HK-2 (cell line): ENCODE measurements around the gene LLGL1.

Experiments used
- DNase-seq: peaks from one replicate; pipeline ENCODE4 v3.0.0-alpha.2; 2018; ENCODE audit not compliant: unreplicated experiment

Gene LLGL1

DNA sequence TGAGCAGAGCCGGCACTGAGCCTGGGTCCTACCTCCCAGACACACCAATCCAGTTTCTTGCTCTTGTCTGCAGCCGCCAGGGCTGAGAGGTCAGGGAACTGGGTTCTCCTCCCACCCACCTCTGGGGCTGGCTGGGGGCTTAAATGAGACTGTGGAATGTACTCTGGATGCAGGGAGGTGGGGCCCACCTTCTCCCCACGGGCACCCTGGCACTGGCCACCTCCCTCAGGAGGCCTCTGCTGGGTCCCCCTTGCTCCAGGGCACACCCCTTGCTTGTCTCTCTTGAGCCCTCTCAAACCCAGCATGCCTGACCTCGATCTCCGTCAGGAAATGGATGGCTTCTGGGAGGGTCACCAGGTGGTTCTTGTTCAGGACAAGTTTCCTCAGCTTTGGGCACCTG is 26.7 kb downstream of the LLGL1 start:
- DNase-seq: no peak

DNA sequence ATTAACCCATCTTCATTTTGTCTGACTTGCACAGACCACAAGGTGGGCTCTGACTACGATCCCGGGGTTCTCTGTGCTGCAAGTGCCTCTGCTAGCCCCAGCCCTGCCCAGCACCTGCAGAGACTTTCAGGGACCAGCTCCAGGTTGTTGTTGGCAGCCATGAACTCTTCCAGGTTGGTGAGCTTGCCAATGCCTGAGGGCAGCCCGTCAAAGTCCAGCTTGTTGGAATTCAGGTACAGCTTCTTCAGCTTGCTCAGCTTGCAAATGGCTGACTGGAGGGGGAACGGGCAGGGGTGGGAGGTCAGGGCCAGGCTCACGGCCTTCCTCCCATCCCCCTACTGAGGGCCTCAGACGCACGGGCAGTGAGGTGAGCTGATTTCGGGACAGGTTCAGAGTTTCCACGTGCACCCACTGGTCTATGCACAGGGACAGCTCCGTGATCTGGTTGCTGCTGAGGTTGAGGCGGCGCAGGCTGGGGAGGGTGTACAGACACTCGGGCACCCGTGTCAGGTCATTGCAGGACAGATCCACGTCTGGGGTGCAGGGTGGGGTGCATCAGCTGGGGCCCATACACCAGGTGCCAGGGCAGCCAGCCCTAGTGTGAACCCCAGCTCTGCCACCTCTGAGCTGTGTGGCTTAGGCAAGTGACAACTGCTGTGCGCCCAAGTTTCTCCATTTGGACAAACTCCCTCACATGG is 27.9 kb downstream of the LLGL1 start:
- DNase-seq: no peak

DNA sequence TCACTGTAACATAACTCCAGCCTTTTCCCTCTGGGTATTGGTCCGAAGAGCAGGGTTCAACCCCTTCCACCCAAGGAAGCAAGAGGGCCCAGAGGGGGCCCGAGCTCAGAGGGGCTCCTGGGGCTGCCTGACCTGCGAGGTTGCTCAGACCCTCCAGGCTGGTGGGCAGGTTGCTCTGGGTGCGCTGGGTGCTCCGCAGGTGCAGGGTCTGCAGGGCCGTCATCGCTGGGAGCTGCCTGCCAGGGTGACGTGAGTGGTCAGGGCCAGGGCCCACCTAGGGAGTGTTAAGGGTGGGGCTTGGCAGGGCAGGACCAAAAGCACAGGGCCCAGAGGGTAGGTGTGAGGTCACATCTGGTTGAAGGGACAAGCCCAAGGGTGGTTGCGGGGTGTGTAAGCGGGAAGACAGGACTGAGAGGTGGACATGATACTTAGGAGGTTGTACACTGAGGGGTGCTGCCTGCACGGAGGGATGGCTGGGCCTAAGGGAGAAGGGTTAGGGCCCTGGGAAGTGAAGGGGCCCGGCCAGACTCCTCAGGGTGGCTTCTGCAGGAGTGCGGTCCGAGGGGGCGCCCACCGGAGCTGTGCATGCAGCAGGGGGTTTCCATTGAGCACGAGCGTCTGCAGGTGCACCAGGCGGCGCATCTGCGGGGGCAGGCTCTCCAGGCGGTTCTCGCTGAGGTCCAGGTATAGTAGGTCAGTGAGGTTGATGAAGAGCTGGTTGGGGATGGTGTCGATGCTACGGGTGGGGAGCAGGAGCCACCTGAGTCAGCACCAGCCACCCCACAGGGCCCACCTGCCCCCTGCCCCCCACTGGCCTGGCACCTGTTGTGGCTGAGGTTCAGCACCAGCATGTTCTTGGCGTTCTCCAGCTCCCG is 28.7 kb downstream of the LLGL1 start:
- DNase-seq: no peak

DNA sequence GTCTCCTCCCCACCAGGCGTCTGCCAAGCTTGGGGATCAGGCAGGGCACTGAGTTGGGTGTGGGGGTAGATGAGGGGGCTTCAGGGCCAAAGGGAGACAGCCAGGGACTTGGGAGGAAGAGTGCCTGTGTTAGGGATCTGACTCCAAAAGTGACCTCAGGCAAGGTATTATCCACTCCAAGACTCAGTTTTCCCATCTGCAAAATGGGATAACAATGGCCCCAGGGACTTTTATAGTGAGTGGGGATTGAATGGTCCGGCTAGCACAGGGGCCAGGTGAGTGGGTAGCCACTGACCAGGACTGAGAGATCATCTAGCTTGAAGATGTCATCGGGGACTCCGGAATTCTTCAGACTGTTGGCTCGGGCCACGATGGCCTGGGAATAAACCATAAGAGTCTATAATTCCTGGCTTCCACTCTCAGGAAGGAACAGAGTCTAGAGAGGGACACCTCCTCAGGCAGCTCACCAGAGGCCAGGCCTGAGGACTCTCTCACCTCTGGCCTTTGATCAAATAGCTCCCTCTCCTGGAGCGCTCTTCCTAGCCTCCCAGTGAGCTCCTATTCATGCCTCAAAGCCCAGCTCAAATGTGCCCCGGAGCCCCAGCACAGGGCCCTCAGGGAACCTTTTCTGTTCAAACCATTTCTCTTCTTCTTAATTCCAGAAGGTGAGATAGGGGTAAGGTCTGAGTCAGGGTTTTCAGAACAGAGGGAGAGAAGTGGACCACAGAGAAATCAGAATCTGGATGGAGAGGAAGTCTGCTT is 29.6 kb downstream of the LLGL1 start:
- no peak for DNase-seq

DNA sequence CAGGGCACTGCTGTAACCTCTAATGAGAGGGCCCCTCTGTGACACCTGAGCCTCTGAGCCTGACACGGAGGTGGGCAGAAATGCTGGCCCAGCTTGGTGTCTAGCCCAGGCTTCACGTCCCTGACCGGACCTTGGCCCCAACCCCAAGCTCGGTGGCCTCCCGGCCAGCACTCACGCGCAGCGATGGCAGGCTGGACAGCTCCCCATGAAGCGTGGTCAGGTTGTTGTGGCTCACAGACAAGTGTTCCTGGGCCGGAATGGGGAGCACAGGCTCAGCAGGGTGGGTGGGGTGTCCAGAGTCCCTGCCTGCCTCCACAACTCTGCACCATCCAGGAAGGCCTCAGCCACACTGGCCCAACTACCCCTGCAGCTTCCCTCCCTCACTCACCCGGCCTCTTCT is 30.9 kb downstream of the LLGL1 start:
- no peak for DNase-seq

DNA sequence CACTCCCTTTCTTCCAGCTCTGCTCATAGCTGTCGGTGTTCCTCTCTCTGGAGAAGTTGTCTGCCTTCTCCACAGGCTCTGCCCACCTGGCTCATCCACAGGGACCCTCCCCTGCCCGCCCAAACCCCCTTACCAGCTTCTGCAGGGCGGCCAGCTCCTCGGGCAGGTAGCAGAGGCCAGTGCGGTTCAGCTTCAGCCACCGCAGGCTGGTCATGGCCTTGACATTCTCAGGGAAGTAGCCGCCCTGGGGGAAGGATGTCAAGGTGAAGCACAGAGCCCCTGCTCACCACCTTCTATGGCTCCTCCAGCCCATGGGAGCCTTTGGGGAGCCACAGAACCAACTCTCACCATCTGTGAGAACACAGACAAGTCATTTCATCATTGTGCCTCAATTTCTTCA is 31.3 kb downstream of the LLGL1 start:
- no peak for DNase-seq

DNA sequence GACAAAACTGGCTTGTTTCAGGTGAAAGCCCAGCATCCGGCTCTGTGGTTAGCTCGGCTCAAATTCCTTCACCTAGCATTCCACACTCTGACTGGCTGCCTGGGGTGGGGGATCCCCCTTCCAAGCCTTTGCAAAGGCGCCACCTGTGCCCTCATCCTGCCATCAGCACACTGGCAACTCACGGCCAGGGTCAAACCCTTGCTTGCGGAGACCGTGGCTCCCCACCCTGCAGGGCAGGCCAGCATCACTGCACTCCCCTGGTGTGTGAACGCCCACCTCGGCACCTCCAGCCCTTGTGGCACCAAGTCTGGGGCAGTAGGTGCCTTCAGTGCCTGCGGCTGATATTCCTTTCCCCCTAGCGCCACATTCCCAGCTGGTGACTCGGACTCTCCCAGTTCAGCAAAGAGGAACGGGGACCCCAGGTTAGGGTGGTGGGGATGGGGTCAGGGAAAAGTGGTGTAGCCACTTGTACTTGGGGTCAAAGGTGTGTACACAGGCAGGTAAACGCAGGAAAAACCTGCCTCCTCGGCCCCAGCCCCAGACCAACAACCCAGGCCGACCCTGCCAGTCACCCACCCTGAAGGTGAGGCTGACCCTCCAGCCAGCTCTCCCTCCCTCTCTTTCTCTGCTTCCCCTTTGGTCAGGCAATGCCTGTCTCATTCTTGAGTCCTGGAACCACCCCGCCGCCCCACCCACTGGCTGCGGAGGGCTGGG is 32.0 kb downstream of the LLGL1 start:
- DNase-seq: peak; percentile 78

DNA sequence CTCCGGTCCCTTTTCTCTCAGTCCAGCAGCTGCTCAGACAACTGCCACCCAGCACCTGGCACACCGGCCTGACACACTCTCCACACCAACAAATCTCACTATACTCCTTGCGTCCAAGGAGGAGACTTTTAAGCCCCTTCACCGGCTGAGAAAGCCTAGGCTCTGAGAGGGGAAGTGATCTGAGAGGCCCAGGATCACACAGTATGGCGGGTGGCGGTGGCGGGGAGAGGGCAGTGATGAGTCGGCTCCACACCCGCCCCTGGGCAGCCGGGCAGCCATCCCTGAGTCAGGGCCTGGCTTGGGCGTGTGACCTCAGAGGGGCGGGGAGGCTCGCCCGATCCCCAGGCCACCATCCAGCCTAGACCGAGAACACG is 32.5 kb downstream of the LLGL1 start:
- DNase-seq: peak; percentile 93

DNA sequence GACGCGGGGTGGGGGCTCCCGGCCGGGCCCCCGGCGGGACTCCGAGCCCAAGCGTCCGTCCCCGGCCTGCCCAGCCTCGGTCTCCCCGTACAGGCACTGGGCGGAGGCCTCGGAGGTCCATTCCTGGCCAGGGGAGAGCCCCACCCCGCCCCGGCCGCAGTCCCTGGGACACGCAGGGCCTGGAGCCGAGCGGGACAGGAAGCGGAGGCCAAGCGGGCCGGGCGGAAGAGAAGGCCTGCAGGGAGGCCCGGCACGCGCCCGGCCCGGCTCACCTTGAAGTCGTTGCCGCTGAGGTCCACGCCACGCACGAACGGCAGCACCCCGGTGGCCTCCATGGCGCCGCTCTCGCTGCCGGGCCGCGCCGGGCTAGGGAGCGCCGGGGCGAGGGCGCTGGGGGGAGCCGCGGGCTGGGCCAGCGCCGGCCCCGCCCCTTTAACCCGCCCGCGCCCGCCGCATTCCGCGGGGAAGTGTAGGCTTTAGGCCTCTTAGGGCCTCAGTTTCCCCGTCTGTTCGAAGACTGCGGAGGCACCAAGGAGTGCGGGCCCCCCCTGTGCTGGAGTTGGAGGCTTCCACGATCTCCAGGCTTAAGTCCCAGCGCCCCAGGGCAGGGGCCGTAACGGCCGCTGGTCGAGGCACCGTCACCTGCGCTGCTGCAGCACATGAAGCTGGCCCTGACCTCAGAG is 33.1 kb downstream of the LLGL1 start, which contains the start of gene FLII:
Gene FLII (minus strand): TSS at position 383 of the 683 bp plus-strand sequence. CDS start 48 bp downstream, at position 335.
- DNase-seq: peak; percentile 66

DNA sequence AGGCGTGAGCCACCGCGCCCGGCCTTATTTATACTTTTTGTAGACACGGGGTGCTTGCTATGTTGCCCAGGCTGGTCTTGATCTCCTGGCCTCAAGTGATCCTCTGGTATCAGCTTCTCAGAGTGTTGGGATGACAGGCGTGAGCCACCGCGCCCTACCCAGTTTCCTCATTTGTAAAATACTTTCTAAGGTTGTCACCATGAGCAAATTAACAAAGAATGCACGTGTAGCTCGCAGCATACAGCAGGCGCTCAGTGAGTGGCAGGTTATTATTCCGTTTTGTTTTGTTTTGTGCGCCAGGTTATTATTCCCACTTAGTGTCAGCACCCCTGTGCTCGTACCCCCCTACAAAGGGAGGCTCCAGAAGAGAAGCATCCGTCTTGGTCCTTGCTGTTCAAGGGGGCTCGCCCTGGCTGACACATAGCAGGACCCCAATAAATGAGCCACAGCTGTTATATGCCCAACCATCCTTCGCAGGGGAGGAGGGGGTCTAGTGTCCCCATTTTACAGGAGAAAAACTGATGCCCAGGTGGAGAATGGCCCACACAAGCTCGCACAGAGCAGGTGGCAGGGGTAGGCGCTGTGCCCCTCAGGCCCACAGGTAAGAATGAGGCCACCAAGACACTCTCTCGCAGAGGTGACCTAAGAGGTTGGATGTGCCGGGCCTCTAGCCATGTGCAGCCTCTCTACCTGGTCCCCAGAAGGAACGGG is 34.3 kb downstream of the LLGL1 start:
- peak; percentile 49 for DNase-seq

DNA sequence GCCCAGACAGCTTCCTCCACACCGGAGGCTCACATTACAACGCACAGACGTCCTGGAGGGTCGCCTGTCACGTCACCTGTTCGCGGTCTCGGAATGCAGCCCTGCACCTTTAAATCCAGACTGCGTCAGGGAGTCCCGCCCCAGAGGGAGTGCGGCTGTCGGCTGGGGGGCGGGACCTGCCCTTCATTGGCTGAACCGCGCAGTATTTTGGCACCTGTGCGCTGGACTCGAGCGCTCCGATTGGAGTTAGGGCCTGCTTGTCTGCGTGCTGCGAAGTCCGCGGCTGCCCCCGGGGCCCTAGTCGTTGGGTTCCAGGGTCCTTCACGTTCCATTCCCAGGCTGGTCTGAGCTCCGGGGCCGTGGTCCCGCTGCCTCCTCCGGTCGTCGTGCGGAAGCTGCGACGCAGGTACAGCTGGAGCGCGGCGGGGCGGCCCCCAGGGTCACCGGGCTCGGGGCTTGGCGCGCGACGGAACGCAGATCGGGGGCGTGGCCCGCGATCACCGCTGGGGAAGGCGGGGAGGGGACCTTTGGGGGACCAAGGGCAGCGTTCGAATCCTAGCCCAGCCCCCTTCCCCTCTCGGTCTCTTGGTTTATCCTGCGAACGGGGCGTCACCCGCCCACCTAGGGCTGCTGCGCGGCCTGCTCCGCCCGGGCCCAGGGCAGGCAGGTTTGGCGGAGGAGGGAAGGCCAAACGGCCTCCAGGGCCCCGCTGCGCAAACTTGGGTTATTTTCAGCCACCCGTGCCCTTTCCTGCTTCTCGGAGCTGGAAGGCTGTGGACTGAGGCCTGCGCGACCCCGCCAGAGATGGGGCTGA is 35.1 kb downstream of the LLGL1 start, which contains the start of gene MIEF2:
Gene MIEF2 (plus strand): TSS at position 331 of the 814 bp plus-strand sequence. CDS start 2,059 bp downstream, outside the sequence.
- DNase-seq: peak; percentile 95

DNA sequence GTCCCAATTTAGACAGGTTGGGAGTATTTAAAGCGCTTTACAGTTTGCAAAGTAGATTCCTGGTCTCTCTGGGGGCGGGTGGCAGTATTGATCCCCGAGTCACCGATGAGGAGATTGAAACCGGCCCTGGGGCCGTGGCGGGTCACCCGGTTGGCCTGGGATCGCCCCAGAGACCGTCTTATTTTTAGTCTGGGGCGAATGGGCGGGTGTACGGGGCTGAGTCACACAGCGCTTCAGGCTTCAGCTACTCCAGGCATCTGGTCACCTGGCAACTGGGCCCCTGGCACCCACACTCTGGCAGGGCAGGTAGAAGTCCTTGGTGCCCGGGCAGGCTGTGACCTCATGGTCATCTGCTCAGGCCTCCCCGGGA is 35.7 kb downstream of the LLGL1 start:
- peak; percentile 89 for DNase-seq

DNA sequence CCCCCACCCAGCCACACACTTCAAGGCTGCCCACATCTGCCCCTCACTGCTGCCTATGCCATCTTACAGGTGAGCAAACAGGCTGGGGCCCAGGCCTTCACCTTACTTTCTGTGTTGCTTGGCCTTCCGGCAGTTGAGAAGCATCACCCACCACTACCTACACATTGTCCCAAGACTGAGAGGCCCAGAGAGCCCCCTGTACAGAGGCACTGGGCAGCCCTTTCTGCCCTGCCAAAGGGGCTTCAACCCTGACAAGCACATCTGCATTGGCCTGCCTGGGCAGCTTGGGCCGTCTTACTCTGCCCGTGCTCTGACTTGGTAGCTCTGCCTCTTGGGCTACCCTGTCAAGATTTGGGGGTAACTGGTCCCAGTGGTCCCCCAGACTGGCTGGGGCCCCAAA is 36.2 kb downstream of the LLGL1 start:
- no peak for DNase-seq

DNA sequence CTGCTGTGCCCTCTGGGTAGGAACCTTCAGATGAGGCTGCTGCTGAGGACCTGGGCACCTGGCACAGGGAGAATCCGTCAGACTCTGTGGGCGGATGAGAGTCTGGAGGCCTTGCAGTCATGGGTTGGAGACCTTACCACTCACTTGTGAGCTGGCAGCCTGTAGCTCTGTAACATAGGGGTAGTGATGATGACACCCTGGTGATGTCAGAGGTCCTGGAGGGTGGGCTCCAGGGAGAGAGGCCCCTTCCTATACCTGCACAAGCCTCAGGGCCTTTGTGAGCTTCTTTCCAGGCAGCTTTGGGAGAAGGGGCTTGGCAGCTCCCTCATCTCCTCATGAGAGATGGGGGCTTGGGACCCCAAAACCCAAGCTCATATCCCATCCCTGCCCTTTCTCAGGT is 36.7 kb downstream of the LLGL1 start:
- no peak for DNase-seq

DNA sequence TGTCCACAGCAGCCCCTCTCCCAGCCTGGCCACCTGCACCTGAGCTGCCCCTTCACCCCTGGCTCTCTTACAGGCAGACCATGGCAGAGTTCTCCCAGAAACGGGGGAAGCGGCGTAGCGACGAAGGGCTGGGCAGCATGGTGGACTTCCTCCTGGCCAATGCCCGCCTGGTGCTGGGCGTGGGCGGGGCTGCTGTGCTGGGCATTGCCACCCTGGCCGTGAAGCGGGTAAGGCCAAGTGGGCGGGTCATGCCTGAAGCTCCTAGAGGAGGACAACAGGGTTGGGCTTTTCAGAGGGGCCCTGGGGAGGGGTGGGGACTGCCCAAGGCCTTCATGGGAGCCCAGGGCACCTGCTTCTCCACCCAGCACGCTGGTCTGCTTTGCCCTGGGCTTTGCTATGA is 37.2 kb downstream of the LLGL1 start:
- no peak for DNase-seq

DNA sequence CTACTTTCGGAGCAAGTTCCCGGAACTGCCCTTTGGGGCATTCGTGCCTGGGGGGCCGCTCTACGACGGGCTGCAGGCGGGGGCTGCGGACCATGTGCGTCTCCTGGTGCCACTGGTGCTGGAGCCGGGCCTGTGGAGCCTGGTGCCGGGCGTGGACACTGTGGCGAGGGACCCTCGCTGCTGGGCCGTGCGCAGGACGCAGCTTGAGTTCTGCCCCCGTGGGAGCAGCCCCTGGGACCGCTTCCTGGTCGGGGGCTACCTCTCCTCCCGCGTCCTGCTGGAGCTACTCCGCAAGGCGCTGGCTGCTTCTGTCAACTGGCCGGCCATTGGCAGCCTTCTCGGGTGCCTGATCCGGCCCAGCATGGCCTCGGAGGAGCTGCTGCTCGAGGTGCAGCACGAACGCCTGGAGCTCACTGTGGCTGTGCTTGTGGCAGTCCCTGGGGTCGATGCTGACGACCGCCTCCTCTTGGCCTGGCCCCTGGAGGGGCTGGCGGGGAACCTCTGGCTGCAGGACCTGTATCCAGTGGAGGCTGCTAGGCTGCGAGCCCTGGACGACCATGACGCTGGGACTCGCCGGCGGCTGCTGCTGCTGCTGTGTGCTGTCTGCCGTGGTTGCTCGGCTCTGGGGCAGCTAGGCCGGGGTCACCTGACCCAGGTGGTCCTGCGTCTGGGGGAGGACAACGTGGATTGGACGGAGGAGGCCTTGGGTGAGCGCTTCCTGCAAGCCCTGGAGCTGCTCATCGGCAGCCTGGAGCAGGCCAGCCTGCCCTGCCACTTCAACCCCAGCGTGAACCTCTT is 38.6 kb downstream of the LLGL1 start:
- no peak for DNase-seq

DNA sequence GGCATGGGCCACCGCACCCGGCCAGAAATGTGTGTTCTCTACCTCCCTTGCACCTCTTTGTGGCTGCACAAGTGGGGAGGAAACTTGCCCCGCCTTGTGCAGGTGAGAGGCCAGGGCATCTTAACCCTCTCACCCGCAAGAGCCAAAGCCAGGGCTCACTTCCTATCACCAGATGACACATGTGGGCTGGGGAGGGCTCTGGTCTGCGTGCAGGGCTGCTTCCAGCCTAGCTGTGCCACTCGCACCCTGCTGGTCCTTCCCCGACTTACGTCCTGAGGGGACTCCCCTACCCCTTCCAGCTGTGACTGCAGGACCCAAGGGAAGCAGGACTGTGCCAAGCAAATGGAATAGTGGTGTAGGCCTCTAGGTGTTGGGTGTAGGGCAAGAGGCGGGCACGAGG is 41.9 kb downstream of the LLGL1 start:
- DNase-seq: no peak

DNA sequence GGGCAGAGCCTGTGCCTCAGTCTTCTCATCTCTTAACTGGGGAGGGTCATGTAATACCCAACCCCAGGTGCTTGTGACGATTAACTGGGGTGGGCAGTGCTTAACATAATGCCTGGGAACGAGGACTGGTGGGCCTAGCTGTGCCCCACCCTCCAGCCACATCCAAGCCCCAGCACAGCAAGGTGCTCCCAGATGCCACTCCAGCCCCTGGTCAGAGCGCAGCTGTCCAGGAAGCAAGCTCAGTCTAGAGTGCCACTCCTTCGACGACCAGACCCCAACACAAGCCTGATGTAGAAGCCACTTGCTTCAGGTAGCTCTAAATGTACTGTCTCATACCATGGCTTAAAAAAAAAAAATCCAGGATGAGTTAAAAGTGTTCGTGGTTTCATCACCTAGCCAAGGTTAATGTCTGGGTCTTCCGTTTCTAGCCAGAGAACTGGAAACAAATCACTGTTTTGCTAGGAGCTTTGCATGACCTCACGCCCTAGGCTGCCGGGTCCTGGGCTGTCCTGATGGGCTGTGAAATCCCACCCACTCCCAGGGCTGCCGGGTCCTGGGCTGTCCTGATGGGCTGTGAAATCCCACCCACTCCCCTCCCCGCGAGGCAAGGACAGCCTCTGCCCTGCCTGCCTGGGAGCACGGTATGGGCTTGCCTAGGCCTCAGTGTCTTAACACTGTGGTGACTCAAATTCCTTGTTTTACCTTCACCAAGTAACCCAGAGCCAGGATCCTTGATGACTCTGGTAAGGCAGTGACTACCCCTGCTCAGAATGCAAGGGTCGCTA is 42.7 kb downstream of the LLGL1 start:
- peak; percentile 71 for DNase-seq
